Peyer's patch (tissue), 4 donors: ENCODE results near the gene TH.

Experiments
- POLR2A ChIP-seq, 2 donors: fragments of 450-650 bp; IDR thresholded peaks; one replicate each; pipeline ENCODE4 v1.5.1; 2017; ENCODE audit warnings: antibody characterized with exemption in 2 of 2, mild to moderate bottlenecking in 2 of 2, moderate library complexity in 2 of 2
- TF ChIP-seq, protein P1 (sequence below), 6 experiments: fragments of 450-650 bp in 4 of 6; fragments of 200-600 bp in 2 of 6; sonication (generic) in 1 of 6; IDR thresholded peaks; one replicate each; pipeline ENCODE4 v1.5.1; 2017 to 2019; ENCODE audit warnings: antibody characterized with exemption in 6 of 6, mild to moderate bottlenecking in 3 of 6, moderate library complexity in 1 of 6

DNA sequence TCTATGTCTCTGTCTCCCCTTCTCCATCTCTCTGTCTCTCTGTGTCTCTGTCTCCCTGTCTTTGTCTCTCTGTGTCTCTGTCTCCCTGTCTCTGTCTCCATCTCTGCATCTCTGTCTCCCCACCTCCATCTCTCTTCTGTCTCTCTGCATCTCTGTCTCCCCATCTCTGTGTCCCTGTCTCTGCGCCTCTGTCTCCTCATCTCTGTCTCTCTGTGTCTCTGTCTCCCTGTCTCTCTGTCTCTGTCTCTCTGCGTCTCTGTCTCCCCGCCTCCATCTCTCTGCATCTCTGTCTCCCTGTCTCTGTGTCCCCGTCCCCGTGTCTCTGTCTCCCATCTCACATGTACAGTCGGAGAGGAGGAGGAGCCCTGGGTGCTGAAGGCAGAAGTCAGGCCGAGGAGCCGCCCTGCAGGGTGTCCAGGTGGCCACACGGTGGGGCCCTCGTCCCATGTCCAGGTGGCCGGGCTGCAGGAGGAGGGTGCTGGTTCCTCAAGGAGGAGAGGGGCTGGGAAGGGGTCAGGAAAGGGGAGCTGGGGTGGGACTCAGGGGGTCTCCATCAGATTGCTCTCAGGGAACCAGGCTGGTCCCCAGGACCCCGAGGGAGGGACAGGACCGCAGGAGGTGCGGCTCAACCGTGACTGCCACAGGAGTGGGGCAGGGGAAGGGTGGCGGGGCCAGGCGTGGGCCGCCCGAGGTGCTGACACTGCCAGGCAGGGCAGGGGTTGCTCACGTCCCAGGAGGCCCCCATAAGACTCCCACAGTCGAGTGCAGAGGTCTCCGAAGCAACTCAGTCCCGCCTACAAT, 25.6 kb upstream of the TH start:
- TF ChIP-seq, protein P1, sequence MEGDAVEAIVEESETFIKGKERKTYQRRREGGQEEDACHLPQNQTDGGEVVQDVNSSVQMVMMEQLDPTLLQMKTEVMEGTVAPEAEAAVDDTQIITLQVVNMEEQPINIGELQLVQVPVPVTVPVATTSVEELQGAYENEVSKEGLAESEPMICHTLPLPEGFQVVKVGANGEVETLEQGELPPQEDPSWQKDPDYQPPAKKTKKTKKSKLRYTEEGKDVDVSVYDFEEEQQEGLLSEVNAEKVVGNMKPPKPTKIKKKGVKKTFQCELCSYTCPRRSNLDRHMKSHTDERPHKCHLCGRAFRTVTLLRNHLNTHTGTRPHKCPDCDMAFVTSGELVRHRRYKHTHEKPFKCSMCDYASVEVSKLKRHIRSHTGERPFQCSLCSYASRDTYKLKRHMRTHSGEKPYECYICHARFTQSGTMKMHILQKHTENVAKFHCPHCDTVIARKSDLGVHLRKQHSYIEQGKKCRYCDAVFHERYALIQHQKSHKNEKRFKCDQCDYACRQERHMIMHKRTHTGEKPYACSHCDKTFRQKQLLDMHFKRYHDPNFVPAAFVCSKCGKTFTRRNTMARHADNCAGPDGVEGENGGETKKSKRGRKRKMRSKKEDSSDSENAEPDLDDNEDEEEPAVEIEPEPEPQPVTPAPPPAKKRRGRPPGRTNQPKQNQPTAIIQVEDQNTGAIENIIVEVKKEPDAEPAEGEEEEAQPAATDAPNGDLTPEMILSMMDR (IDR thresholded peaks at IDR 0.05): peak; percentile 61 to 93 (median 84)
- TF ChIP-seq POLR2A (IDR thresholded peaks at IDR 0.05): no peak
